HG02623 (cell line): ENCODE data around the gene BABAM2.

Experiments used
- ATAC-seq: cut with Tn5 transposase; IDR thresholded peaks from one replicate; pipeline ENCODE4 v1.9.1; 2021; ENCODE audit warnings: moderate library complexity; ENCODE audit not compliant: unreplicated experiment

The BABAM2 gene

DNA sequence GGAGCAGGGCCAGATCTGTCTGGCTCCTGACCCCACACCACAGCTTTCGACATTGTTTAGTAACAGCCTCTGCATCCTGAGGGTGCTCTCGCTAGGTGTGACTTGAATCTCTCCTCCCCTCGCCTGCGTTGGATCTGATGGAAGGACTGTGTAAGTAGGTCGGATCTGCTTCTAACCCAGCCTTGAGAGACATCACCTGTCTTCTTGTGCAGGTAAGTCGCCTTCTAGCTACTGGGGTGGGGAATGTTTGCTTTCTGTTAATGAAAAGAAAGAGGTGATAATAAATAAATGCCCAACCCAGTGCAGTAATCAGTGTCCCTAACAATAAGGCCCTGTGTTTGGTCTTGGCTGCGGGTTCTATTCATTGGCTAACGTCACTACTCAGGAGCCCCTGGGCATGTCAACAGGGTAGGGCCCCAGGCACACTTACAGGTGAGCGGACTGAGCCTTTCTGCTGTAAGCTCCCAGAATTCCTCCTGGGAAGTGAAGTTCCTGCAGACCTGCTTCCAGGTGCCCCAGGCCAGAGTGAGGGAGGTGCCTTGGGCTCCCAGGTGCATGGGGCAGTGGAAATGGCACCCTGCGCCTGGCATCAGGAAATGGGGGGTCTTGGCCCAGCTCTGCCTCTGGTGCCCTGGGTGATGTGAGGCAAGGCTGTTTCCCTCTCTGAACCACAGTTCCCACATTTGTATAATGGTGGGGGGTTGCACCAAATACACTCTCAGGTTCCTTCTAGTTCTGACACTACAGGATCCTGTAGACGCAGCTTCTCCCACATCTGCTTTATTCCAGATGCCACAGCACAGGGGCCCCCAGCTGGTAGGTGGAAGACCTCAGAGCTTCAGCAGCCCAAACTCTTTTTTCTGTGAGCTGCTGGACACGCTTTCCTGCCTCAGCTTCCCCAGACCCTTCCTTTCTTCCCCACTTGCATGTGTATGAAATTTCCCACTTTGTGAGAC lies 491.0 kb downstream of the BABAM2 start:
- ATAC-seq, result no peak

DNA sequence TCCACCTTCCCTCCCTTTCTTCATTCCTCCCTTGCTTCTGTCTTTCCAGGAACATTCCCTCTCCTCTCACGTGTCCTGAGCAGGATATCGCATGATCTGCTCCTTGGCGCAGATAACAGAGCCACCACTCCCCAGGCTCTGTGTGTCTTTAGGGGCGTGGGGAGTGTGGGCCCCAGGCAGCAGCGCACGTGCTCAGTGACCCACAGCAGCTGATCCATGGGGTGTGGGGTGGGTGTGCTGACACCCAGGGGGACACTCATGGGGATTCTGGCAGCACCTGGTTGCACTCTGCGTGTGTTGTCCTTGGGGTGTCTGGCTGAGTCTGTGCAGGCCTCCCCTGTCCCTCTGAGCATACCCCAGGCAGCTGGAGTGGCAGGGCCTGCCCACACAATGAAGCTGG lies 492.2 kb downstream of the BABAM2 start:
- ATAC-seq, result no peak

- ATAC-seq, result no peak
Observed at GRCh38 chr2:28387082-28387960, 496.8 kb downstream of the BABAM2 start.
